Measurements from ENCODE around the gene ELOB. TPM values are rescaled to one million over a fixed set of nuclear protein-coding genes. Genes with fewer than 3 reads are reported as not detected.

The ELOB gene
- total RNA-seq, 1 donor from 2014 or later: 323 TPM

- DNase-seq (ENCODE audit: low read depth) (no peak), FAIRE-seq (no peak)
- TF ChIP-seq EZH2 (IDR thresholded peaks at IDR 0.05; ENCODE audit: insufficient read depth, low read length): no peak
- TF ChIP-seq, protein P1, sequence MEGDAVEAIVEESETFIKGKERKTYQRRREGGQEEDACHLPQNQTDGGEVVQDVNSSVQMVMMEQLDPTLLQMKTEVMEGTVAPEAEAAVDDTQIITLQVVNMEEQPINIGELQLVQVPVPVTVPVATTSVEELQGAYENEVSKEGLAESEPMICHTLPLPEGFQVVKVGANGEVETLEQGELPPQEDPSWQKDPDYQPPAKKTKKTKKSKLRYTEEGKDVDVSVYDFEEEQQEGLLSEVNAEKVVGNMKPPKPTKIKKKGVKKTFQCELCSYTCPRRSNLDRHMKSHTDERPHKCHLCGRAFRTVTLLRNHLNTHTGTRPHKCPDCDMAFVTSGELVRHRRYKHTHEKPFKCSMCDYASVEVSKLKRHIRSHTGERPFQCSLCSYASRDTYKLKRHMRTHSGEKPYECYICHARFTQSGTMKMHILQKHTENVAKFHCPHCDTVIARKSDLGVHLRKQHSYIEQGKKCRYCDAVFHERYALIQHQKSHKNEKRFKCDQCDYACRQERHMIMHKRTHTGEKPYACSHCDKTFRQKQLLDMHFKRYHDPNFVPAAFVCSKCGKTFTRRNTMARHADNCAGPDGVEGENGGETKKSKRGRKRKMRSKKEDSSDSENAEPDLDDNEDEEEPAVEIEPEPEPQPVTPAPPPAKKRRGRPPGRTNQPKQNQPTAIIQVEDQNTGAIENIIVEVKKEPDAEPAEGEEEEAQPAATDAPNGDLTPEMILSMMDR (IDR thresholded peaks at IDR 0.05; ENCODE audit: insufficient read depth, low read depth, low read length): no peak
- Mint-ChIP-seq H3K9me3 (ENCODE audit: unreplicated experiment) (no peaks in the 10 kb centered on the region), H3K4me3 (ENCODE audit: unreplicated experiment) (peak overlapping the region; percentile 68), H3K27ac (ENCODE audit: unreplicated experiment) (peak overlapping the region; percentile 70), H3K4me1 (ENCODE audit: low read depth, unreplicated experiment) (peaks cover 29% of the 10 kb centered on the region), H3K27me3 (ENCODE audit: low read depth, unreplicated experiment) (no peaks in the 10 kb centered on the region), H3K36me3 (ENCODE audit: low read depth, unreplicated experiment) (peaks cover 29% of the 10 kb centered on the region)
- H3K27me3 ChIP-seq (ENCODE audit: insufficient read depth, low read length): no peaks in the 10 kb centered on the region
- H3K9ac ChIP-seq (ENCODE audit: low read length): no peak overlapping the region
- H4K20me1 ChIP-seq (ENCODE audit: insufficient read depth, low read length): peaks cover 85% of the 10 kb centered on the region
- no peak overlapping the region for H2AFZ ChIP-seq (ENCODE audit: low read depth, low read length)
- H3K4me2 ChIP-seq (ENCODE audit: low read length): peak overlapping the region; percentile 96
- no peaks in the 10 kb centered on the region for H3K9me3 ChIP-seq (ENCODE audit: insufficient read depth, low read depth, low read length)
- H3K79me2 ChIP-seq (ENCODE audit: insufficient read depth, low read length): peaks cover 90% of the 10 kb centered on the region
- H3K36me3 ChIP-seq (ENCODE audit: insufficient read depth, low read length): peaks cover 49% of the 10 kb centered on the region
- H3K27ac ChIP-seq (ENCODE audit: low read depth, low read length): no peak overlapping the region
- H3K4me1 ChIP-seq (ENCODE audit: insufficient read depth, low read length): peaks cover 23% of the 10 kb centered on the region
- H3K4me3 ChIP-seq (ENCODE audit: insufficient read depth, low read depth, low read length): no peak overlapping the region
Measured at GRCh38 chr16:2756288-2757015, 20.6 kb downstream of the ELOB start.

DNA sequence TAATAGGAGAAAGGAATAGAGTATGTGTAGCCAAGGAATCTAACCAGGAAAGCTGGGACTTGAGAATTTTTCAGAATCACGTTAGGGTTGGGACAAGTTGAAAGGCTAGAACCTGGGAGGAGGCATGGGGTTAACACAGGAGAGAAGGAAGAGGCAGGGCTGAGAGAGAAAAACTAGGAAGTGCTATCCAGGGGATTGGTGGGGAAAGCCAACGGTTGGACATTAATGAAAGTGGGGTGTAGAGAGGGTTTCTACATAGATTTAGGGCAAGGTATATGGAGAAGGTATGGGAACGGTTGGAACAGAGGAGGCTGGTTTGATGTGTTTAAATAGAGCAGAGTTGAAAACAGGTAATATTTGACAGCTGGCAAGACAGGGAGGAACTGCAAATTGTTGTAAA lies 21.9 kb downstream of the ELOB start:
- peak overlapping the region; percentile 91 for H3K27ac Mint-ChIP-seq (ENCODE audit: unreplicated experiment)
- Histone ChIP-seq H3K9me3 (ENCODE audit: insufficient read depth, low read depth, low read length) (no peaks in the 10 kb centered on the region), H3K27me3 (ENCODE audit: insufficient read depth, low read length) (no peaks in the 10 kb centered on the region), H4K20me1 (ENCODE audit: insufficient read depth, low read length) (peaks cover 72% of the 10 kb centered on the region), H3K4me1 (ENCODE audit: insufficient read depth, low read length) (peaks cover 25% of the 10 kb centered on the region), H3K9ac (ENCODE audit: low read length) (peak overlapping the region; percentile 90), H3K4me3 (ENCODE audit: insufficient read depth, low read depth, low read length) (peak overlapping the region; percentile 85), H3K36me3 (ENCODE audit: insufficient read depth, low read length) (peaks cover 36% of the 10 kb centered on the region), H3K27ac (ENCODE audit: low read depth, low read length) (no peak overlapping the region), H3K4me2 (ENCODE audit: low read length) (peak overlapping the region; percentile 96), H3K79me2 (ENCODE audit: insufficient read depth, low read length) (peaks cover 85% of the 10 kb centered on the region), H2AFZ (ENCODE audit: low read depth, low read length) (no peak overlapping the region)
- H3K4me3 Mint-ChIP-seq (ENCODE audit: unreplicated experiment): peak overlapping the region; percentile 92
- FAIRE-seq (no peak), DNase-seq (ENCODE audit: low read depth) (no peak)
- H3K9me3 Mint-ChIP-seq (ENCODE audit: unreplicated experiment): no peaks in the 10 kb centered on the region
- H3K27me3 Mint-ChIP-seq (ENCODE audit: low read depth, unreplicated experiment): no peaks in the 10 kb centered on the region
- H3K4me1 Mint-ChIP-seq (ENCODE audit: low read depth, unreplicated experiment): peaks cover 34% of the 10 kb centered on the region
- TF ChIP-seq, protein P1 (IDR thresholded peaks at IDR 0.05; ENCODE audit: insufficient read depth, low read depth, low read length): no peak
- H3K36me3 Mint-ChIP-seq (ENCODE audit: low read depth, unreplicated experiment): peaks cover 20% of the 10 kb centered on the region

- Mint-ChIP-seq H3K4me1 (ENCODE audit: low read depth, unreplicated experiment) (peaks cover 31% of the 10 kb centered on the region), H3K4me3 (ENCODE audit: unreplicated experiment) (peak overlapping the region; percentile 92), H3K27me3 (ENCODE audit: low read depth, unreplicated experiment) (no peaks in the 10 kb centered on the region), H3K9me3 (ENCODE audit: unreplicated experiment) (no peaks in the 10 kb centered on the region), H3K36me3 (ENCODE audit: low read depth, unreplicated experiment) (peaks cover 15% of the 10 kb centered on the region), H3K27ac (ENCODE audit: unreplicated experiment) (peak overlapping the region; percentile 91)
- Histone ChIP-seq H3K27me3 (ENCODE audit: insufficient read depth, low read length) (no peaks in the 10 kb centered on the region), H3K4me2 (ENCODE audit: low read length) (peak overlapping the region; percentile 96), H3K9ac (ENCODE audit: low read length) (peak overlapping the region; percentile 90), H3K9me3 (ENCODE audit: insufficient read depth, low read depth, low read length) (no peaks in the 10 kb centered on the region), H4K20me1 (ENCODE audit: insufficient read depth, low read length) (peaks cover 58% of the 10 kb centered on the region), H3K36me3 (ENCODE audit: insufficient read depth, low read length) (peaks cover 22% of the 10 kb centered on the region), H3K4me1 (ENCODE audit: insufficient read depth, low read length) (peaks cover 25% of the 10 kb centered on the region), H3K27ac (ENCODE audit: low read depth, low read length) (peak overlapping the region; percentile 99), H3K79me2 (ENCODE audit: insufficient read depth, low read length) (peaks cover 70% of the 10 kb centered on the region), H3K4me3 (ENCODE audit: insufficient read depth, low read depth, low read length) (peak overlapping the region; percentile 85), H2AFZ (ENCODE audit: low read depth, low read length) (no peak overlapping the region)
- TF ChIP-seq EZH2 (IDR thresholded peaks at IDR 0.05; ENCODE audit: insufficient read depth, low read length): no peak
- TF ChIP-seq, protein P1 (IDR thresholded peaks at IDR 0.05; ENCODE audit: insufficient read depth, low read depth, low read length): no peak
- FAIRE-seq: no peak
- no peak for DNase-seq (ENCODE audit: low read depth)
Measured at GRCh38 chr16:2753733-2754020, 23.4 kb downstream of the ELOB start.

Measured in astrocyte (in vitro differentiated cells and primary cell).